ENCODE data around the gene ANTXR2.

GRCh38 chr4:79907001-79907400 is 166.0 kb downstream of the ANTXR2 start:
- TF ChIP-seq CTCF (IDR thresholded peaks at IDR 0.05) (no peak), POLR2A (IDR thresholded peaks at IDR 0.05) (no peak)

All from lower leg skin (tissue), 3 donors.